Upper lobe of left lung (tissue), 6 donors: ENCODE data around the gene SLC12A8. TPM values are rescaled to one million over a fixed set of nuclear protein-coding genes. Genes with fewer than 3 reads are reported as not detected.

Experiments used
- ATAC-seq, 2 donors: fragments of 200-7000 bp; cut with Tn5 transposase; one replicate each; pipeline ENCODE4 v1.9.1; 2022; ENCODE audit warnings: mild to moderate bottlenecking in 2 of 2, moderate library complexity in 2 of 2; ENCODE audit not compliant: low FRiP score in 2 of 2
- DNase-seq, 2 donors: peaks; one replicate each; pipeline ENCODE4 v3.0.0-alpha.2; 2019 to 2020
- H3K27ac ChIP-seq, 4 donors: fragments of 200-600 bp; sonication (generic); one replicate each; pipeline ENCODE4 v1.5.1; 2016 to 2019
- H3K27me3 ChIP-seq, 4 donors: fragments of 200-600 bp; sonication (generic); one replicate each; pipeline ENCODE4 v1.5.1; 2017 to 2019
- H3K36me3 ChIP-seq, 4 donors: fragments of 200-600 bp; sonication (generic); one replicate each; pipeline ENCODE4 v1.5.1; 2016 to 2019
- H3K4me1 ChIP-seq, 4 donors: fragments of 200-600 bp; sonication (generic); one replicate each; pipeline ENCODE4 v1.5.1; 2018 to 2019
- H3K4me3 ChIP-seq, 4 donors: fragments of 200-600 bp; sonication (generic); one replicate each; pipeline ENCODE4 v1.5.1; 2017 to 2019; ENCODE audit warnings: mild to moderate bottlenecking in 2 of 4, moderate library complexity in 1 of 4
- H3K9me3 ChIP-seq, 4 donors: fragments of 200-600 bp; sonication (generic); one replicate each; pipeline ENCODE4 v1.5.1; 2018 to 2019
- EP300 ChIP-seq, 4 donors: sonication (generic); formaldehyde crosslinking; IDR thresholded peaks; one replicate each; pipeline ENCODE4 v1.5.1; 2017; ENCODE audit warnings: antibody characterized with exemption in 4 of 4, control low read depth in 2 of 4
- POLR2A ChIP-seq, 4 donors: fragments of 450-650 bp; IDR thresholded peaks; one replicate each; pipeline ENCODE4 v1.5.1; 2016 to 2017; ENCODE audit warnings: antibody characterized with exemption in 4 of 4, mild to moderate bottlenecking in 2 of 4
- POLR2AphosphoS5 ChIP-seq, 2 donors: sonication (generic); formaldehyde crosslinking; IDR thresholded peaks; one replicate each; pipeline ENCODE4 v1.5.1; 2017; ENCODE audit warnings: antibody characterized with exemption in 2 of 2
- WGBS, 2 donors: methylation state at CpG; one replicate each; pipeline ENCODE4 v1.1.5; 2017 to 2018; 5-methylcytosine and 5-hydroxymethylcytosine counted together
- total RNA-seq, 6 donors: library from RNA; depleted of rRNA in 4 of 6; stranded (reverse); fragments of >200 nt in 4 of 6; gene quantifications; one replicate each; pipeline versions ENCODE4 v1.1.0 to v1.2.1, GENCODE V29; 2016 to 2021
- TF ChIP-seq, protein P1 (sequence below), 6 experiments: fragments of 450-650 bp in 4 of 6; fragments of 200-600 bp in 2 of 6; sonication (generic) in 2 of 6; IDR thresholded peaks; one replicate each; pipeline ENCODE4 v1.5.1; 2016 to 2019; ENCODE audit warnings: antibody characterized with exemption in 6 of 6
- donor health status: DM: no; HTN: no; CAD: no; lungs with moderate emphysema.
- donor health status: DM: no; HTN: yes; CAD: no; lungs with severe emphysema.

Gene SLC12A8
- total RNA-seq, 6 donors from 2014 or later: 6.7 to 34.6 (median 15.0) TPM

DNA sequence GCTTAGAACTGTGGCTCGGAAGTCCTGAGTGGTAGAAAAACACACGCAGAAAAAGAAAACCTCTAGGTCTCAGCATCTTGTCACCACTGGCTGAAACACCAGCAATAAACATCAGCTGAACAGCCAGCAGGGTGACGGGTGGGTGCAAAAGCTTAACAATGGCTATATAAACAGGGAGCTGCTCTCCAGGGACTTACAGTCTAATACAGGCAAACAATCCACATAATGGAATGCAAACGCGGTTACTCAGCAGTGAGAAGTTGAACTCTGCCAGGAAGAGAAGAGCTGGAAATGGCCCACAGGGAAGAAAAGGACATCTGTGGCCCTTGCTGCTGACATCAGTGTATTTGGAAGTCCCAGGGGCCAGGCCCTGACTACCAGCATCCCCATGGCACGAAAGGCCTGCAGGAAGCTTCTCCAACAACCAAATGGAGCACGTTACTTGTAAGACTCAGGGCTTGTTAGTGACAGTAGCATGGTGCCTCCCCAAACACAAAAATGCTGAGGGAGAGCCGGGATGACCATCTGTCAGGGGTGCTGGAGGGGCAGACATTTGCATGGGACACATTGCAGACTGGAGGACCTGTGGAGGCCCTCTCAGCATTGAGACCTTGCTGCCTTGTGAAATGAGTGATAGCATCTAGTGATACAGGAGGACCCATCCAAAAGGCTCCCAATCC lies 159.8 kb downstream of the SLC12A8 start:
- TF ChIP-seq POLR2AphosphoS5 (IDR thresholded peaks at IDR 0.05) (peak; percentile 46 to 70), POLR2A (IDR thresholded peaks at IDR 0.05) (no peak), EP300 (IDR thresholded peaks at IDR 0.05) (peak in 1 of 4 donors; percentile 26)
- TF ChIP-seq, protein P1, sequence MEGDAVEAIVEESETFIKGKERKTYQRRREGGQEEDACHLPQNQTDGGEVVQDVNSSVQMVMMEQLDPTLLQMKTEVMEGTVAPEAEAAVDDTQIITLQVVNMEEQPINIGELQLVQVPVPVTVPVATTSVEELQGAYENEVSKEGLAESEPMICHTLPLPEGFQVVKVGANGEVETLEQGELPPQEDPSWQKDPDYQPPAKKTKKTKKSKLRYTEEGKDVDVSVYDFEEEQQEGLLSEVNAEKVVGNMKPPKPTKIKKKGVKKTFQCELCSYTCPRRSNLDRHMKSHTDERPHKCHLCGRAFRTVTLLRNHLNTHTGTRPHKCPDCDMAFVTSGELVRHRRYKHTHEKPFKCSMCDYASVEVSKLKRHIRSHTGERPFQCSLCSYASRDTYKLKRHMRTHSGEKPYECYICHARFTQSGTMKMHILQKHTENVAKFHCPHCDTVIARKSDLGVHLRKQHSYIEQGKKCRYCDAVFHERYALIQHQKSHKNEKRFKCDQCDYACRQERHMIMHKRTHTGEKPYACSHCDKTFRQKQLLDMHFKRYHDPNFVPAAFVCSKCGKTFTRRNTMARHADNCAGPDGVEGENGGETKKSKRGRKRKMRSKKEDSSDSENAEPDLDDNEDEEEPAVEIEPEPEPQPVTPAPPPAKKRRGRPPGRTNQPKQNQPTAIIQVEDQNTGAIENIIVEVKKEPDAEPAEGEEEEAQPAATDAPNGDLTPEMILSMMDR (IDR thresholded peaks at IDR 0.05): peak in 1 of 6 experiments; percentile 8
- peak overlapping the region; percentile 70 to 94 (median 89) for H3K27ac ChIP-seq
- DNase-seq: no peak
- H3K9me3 ChIP-seq: no peaks in the 10 kb centered on the region
- ATAC-seq: no peak
- WGBS, 2 donors: 17 to 36% methylated on average over 8 of the region's 8 CpGs
- peaks cover 45 to 77% (median 65%) of the 10 kb centered on the region in 4 donors for H3K4me1 ChIP-seq
- peaks cover 0 to 3% (median 0%) of the 10 kb centered on the region in 4 donors for H3K36me3 ChIP-seq
- peak overlapping the region in 3 of 4 donors; percentile 11 to 77 (median 57) for H3K4me3 ChIP-seq
- no peaks in the 10 kb centered on the region for H3K27me3 ChIP-seq

DNA sequence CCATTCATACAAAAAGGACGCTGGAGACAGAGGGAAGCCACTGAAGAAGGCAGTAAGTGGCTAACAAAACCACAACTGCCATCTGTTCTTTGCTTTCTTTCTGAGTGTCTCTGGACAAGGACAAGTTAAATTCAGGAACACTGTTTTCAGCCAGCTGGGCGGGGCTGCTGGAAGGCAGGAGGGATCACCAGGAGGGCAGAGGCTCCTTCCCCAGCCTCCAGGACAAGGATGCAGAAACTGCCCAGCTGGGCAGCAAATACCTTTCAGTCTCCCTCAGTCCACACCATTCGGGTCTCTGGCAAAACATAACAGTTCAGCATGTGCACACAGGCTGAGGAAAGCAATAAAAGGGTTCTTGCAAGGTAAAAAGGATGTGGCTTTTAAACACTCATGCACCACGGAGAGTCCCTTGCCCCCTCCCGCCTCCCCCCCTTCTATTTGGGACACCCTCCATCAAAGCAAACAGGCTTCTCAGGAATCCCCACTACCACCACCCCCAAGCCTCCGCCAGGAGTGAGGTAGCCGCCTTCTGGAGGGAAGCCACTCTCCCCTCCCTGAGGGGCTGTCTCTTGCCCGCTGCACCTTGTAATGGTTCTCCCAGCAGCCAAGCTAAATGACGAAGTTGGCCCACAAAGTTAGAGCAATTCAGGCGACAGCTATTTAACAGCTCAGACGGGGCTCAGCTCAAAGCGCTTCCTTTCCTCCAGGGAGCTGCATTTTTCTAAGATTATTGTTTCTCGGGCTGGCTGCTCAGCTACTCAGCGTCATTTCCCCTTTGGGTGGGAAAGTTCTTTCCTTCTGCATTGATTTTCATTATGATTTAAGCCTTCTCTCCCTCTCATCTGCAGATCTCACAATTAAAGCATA lies 160.6 kb downstream of the SLC12A8 start:
- ATAC-seq: peak in 1 of 2 donors; percentile 51
- Histone ChIP-seq H3K4me1 (peaks cover 45 to 77% (median 68%) of the 10 kb centered on the region in 4 donors), H3K27me3 (no peaks in the 10 kb centered on the region), H3K9me3 (no peaks in the 10 kb centered on the region), H3K4me3 (peak overlapping the region in 3 of 4 donors; percentile 11 to 77 (median 57)), H3K36me3 (peaks cover 0 to 9% (median 0%) of the 10 kb centered on the region in 4 donors), H3K27ac (peak overlapping the region; percentile 70 to 94 (median 89))
- no peak for TF ChIP-seq POLR2AphosphoS5 (IDR thresholded peaks at IDR 0.05)
- TF ChIP-seq EP300 (IDR thresholded peaks at IDR 0.05): no peak
- TF ChIP-seq, protein P1 (IDR thresholded peaks at IDR 0.05): no peak
- TF ChIP-seq POLR2A (IDR thresholded peaks at IDR 0.05): no peak
- 13 to 17% methylated on average over 13 to 14 of the region's 14 CpGs for WGBS, 2 donors
- DNase-seq: no peak

- H3K4me3 ChIP-seq: peak overlapping the region in 1 of 4 donors; percentile 57
- peaks cover 0 to 9% (median 0%) of the 10 kb centered on the region in 4 donors for H3K36me3 ChIP-seq
- TF ChIP-seq, protein P1 (IDR thresholded peaks at IDR 0.05): no peak
- no peak for TF ChIP-seq EP300 (IDR thresholded peaks at IDR 0.05)
- TF ChIP-seq POLR2AphosphoS5 (IDR thresholded peaks at IDR 0.05): no peak
- no peak for TF ChIP-seq POLR2A (IDR thresholded peaks at IDR 0.05)
- 71 to 77% methylated on average over 7 of the region's 7 CpGs for WGBS, 2 donors
- ATAC-seq (no peak), DNase-seq (no peak)
- H3K27me3 ChIP-seq: no peaks in the 10 kb centered on the region
- H3K4me1 ChIP-seq: peaks cover 48 to 71% (median 63%) of the 10 kb centered on the region in 4 donors
- H3K27ac ChIP-seq: peak overlapping the region; percentile 70 to 94 (median 89)
- no peaks in the 10 kb centered on the region for H3K9me3 ChIP-seq
Observed at GRCh38 chr3:125051205-125051604, 161.3 kb downstream of the SLC12A8 start.

- TF ChIP-seq EP300 (IDR thresholded peaks at IDR 0.05) (no peak), POLR2A (IDR thresholded peaks at IDR 0.05) (no peak), POLR2AphosphoS5 (IDR thresholded peaks at IDR 0.05) (no peak)
- TF ChIP-seq, protein P1 (IDR thresholded peaks at IDR 0.05): no peak
- Histone ChIP-seq H3K4me3 (no peak overlapping the region), H3K36me3 (peaks cover 0 to 9% (median 0%) of the 10 kb centered on the region in 4 donors), H3K4me1 (peaks cover 52 to 75% (median 67%) of the 10 kb centered on the region in 4 donors), H3K9me3 (no peaks in the 10 kb centered on the region), H3K27me3 (no peaks in the 10 kb centered on the region), H3K27ac (peak overlapping the region in 3 of 4 donors; percentile 74 to 94 (median 87))
- 83 to 86% methylated on average over 6 of the region's 6 CpGs for whole genome bisulfite sequencing, 2 donors
- no peak for ATAC-seq
- no peak for DNase-seq
Observed at GRCh38 chr3:125050488-125051090, 162.0 kb downstream of the SLC12A8 start.
